ENCODE results near the gene CGRRF1. TPM values are rescaled to one million over a fixed set of nuclear protein-coding genes. Genes with fewer than 3 reads are reported as not detected.

The CGRRF1 gene
- total and polyA plus RNA-seq, 9 of the 15 experiments (the other 6 are each of a cell fraction or from before 2014, with no cell fraction given), result 2.8 to 15.8 (median 4.6) TPM

DNA sequence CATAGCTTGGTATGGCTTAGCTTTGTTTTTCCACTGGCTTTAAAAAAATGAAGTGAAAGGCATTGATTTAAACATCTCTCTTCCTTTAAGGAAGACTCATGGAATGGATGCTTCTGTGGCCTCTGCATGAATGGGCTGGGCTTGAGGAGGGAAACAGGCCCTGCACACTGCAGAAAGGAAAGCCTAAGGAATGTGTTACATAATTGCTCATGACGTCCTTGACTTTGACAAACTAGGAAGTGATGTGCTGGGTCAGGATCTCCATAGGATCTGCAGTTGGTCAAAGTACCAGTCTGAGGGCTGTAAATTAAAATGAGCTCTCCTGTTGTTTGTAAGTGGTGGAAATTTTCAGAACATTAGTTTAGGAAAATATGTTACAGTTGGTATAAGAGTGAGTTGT lies 69.9 kb downstream of the CGRRF1 start (continued):
- no peak for TF ChIP-seq CCNT2 (IDR thresholded peaks at IDR 0.05; ENCODE audit: borderline replicate concordance, extremely low read depth, insufficient read length, low read depth, low read length)

- ChIA-PET POLR2A (no interaction called here), CTCF (ENCODE audit: low intra/inter-chr PET ratio) (no interaction called here)
- TF ChIP-seq BCOR (IDR thresholded peaks at IDR 0.05) (peak; percentile 31; the same call in 1 of the 2 replicates), RBM25 (IDR thresholded peaks at IDR 0.05; ENCODE audit: low read depth, low read length, severe bottlenecking) (peak; percentile 54)
- TF ChIP-seq, protein P1, sequence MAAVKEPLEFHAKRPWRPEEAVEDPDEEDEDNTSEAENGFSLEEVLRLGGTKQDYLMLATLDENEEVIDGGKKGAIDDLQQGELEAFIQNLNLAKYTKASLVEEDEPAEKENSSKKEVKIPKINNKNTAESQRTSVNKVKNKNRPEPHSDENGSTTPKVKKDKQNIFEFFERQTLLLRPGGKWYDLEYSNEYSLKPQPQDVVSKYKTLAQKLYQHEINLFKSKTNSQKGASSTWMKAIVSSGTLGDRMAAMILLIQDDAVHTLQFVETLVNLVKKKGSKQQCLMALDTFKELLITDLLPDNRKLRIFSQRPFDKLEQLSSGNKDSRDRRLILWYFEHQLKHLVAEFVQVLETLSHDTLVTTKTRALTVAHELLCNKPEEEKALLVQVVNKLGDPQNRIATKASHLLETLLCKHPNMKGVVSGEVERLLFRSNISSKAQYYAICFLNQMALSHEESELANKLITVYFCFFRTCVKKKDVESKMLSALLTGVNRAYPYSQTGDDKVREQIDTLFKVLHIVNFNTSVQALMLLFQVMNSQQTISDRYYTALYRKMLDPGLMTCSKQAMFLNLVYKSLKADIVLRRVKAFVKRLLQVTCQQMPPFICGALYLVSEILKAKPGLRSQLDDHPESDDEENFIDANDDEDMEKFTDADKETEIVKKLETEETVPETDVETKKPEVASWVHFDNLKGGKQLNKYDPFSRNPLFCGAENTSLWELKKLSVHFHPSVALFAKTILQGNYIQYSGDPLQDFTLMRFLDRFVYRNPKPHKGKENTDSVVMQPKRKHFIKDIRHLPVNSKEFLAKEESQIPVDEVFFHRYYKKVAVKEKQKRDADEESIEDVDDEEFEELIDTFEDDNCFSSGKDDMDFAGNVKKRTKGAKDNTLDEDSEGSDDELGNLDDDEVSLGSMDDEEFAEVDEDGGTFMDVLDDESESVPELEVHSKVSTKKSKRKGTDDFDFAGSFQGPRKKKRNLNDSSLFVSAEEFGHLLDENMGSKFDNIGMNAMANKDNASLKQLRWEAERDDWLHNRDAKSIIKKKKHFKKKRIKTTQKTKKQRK (IDR thresholded peaks at IDR 0.05; ENCODE audit: borderline replicate concordance, low read depth, low read length), result no peak
- Histone ChIP-seq H3K4me2 (ENCODE audit: insufficient read depth, low read length) (no peak overlapping the region), H3K79me2 (ENCODE audit: control insufficient read depth, insufficient read depth, low read length) (no peaks in the 10 kb centered on the region; the same call in 1 of the 3 replicates), H3K36me3 (ENCODE audit: control insufficient read depth, insufficient read depth, low read length) (peaks cover 3% of the 10 kb centered on the region; the same call in 2 of the 3 replicates), H3K9me1 (ENCODE audit: control insufficient read depth, insufficient read depth, low read length) (no peaks in the 10 kb centered on the region), H3K9ac (ENCODE audit: insufficient read depth in 1 of 2, low read depth in 2 of 2, low read length in 2 of 2) (no peak overlapping the region), H3K4me1 (replicated peaks in 1 of 2; ENCODE audit: control insufficient read depth in 2 of 2, insufficient read depth in 2 of 2, low read length in 2 of 2) (peaks cover 0 to 3% of the 10 kb centered on the region in 2 experiments; a peak in 2 of 5 replicates), H3K27ac (ENCODE audit: extremely low read depth, low read depth, low read length) (no peak overlapping the region), H3K27me3 (ENCODE audit: control insufficient read depth in 2 of 2, insufficient read depth in 2 of 2, low read length in 2 of 2) (no peaks in the 10 kb centered on the region), H3K4me3 (no peak overlapping the region), H2AFZ (ENCODE audit: low read depth, low read length) (no peak overlapping the region), H4K20me1 (replicated peaks; ENCODE audit: control insufficient read depth, insufficient read depth, low read length) (0 out of 2 replicates have a peak, but pooled peaks cover 3% of the 10 kb centered on the region), H3K9me3 (replicated peaks; ENCODE audit: control insufficient read depth, insufficient read depth, low read depth, low read length) (no peaks in the 10 kb centered on the region)
- in situ Hi-C loops (cut with MboI), result no loop called here
- ATAC-seq (no peak), DNase-seq (ENCODE audit: extremely low read depth in 1 of 4, low spot score in 3 of 4) (no peak), FAIRE-seq (no peak)
- intact Hi-C loops (cut with micrococcal nuclease), result no loop called here
- no TSS peak for BruUV-seq (replicated peaks)
- WGBS (ENCODE audit: insufficient coverage, low coverage, missing lambda C conversion rate), result 92% methylated on average over 3 of the region's 3 CpGs
These were observed 71.2 kb downstream of the CGRRF1 start for GRCh38 chr14:54580933-54581332.

All from K562 (cell line).